GM08714 (cell line): ENCODE measurements around the gene CBX2.

Source experiments
- H3K4me3 ChIP-seq: fragments of 200-500 bp; sonication (Bioruptor generic); 2 replicates; pipeline ENCODE4 v1.5.1; 2014; ENCODE audit warnings: mild to moderate bottlenecking, low read length, inconsistent platforms
- ZNF274 ChIP-seq: IDR thresholded peaks from 2 replicates; pipeline ENCODE4 v1.6.1; 2012; ENCODE audit warnings: mild to moderate bottlenecking, low read depth, low read length

CBX2 gene

GRCh38 chr17:79802039-79802735 lies 24.2 kb downstream of the CBX2 start:
- no peak for TF ChIP-seq ZNF274
- H3K4me3 ChIP-seq = no peak overlapping the region

GRCh38 chr17:79802736-79803420 lies 24.9 kb downstream of the CBX2 start:
- TF ChIP-seq ZNF274 = no peak
- H3K4me3 ChIP-seq = no peak overlapping the region

- TF ChIP-seq ZNF274 = no peak
- H3K4me3 ChIP-seq = no peak overlapping the region
Measured at GRCh38 chr17:79803421-79803996, 25.6 kb downstream of the CBX2 start.

GRCh38 chr17:79803997-79804855 lies 26.3 kb downstream of the CBX2 start:
- peak overlapping the region; percentile 29; the same call in 1 of the 2 replicates for H3K4me3 ChIP-seq
- TF ChIP-seq ZNF274 = no peak

- no peak for TF ChIP-seq ZNF274
- H3K4me3 ChIP-seq = no peak overlapping the region
Measured at GRCh38 chr17:79804856-79805696, 27.1 kb downstream of the CBX2 start.

GRCh38 chr17:79806446-79806760 lies 28.5 kb downstream of the CBX2 start:
- no peak for TF ChIP-seq ZNF274
- no peak overlapping the region for H3K4me3 ChIP-seq

DNA sequence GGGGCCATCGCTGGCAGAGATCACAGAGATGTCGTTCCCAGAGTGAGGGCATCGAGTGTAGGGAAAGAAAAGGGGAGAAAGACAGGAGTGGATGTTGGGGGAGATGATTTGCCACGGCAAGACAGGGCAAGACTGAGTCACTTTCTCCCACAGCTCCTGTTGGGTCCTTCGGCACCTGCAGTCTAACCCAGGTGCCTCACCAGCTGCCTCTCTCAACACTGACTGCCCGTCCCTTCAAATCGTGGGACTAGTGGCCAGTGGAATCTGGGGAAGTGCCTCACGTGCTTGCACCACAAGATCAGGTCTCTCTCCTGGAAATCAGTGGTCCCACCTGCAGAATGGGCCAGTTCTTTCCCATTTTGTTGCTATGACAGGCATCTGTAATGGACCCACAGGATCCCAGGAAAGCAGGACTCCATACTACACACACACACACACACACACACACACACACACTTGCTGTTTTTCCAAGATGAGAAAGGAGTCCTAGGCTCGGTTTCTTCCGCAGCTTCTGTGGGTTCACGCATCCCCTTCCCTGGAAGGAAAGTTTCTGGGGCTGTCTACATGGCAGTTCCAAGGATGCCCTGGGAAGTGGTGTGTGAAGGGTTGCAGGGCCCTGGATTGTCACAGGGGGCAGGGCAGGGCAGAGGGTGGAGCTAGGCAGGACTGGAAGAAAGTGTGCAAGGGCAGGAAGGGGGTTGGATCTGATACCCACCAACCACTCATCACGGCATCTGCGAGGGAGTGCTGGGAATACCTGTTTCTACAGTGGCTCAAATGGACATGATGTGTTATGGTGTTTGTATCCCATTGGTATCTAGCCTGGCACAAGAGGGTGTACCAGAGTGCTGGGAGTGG lies 29.1 kb downstream of the CBX2 start:
- no peak for TF ChIP-seq ZNF274
- no peak overlapping the region for H3K4me3 ChIP-seq

GRCh38 chr17:79808763-79809529 lies 31.0 kb downstream of the CBX2 start:
- no peak for TF ChIP-seq ZNF274
- H3K4me3 ChIP-seq = no peak overlapping the region

GRCh38 chr17:79809530-79810129 lies 31.7 kb downstream of the CBX2 start:
- no peak for TF ChIP-seq ZNF274

DNA sequence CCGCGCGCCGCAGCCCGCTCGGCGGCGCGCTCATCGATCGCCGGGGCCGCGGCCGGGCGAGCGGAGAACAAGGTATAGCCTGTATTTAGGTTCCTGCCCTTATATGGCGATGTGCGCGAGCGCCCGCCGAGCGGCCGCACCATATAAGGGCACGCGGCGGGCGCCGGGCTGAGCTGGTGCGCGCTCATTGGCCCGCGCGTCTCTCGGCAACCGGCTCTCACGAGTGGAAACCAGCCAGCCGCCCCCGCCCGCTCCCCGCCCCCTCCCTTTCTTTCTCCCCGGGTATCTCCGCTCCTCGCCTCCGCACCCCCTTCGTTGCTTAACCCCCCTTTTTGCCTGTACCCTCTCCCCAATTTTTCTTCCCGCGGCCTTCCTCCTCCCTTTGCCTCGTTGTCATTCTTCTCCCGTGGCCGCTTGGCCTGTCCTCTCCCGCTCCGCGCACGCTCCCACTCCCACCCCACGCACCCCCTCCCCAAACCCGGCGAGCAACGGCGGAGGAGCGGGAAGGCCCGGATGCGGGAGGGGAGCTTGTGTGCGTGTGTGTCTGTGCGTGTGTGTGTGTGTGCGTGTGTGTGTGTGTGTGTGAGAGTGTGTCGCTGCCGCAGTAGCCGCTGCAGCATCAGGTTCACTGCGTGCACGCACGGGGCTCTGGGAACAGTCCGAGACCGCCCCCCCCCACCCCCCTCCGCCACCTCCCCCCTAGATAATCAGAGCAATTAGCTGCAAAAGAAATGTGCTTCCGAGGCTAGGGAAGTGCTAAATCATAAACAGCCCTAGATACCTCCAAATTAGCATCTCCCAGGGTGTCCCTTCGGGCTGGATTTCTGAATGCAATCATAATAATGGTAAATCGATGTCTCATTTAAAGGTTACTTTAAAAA lies 32.4 kb downstream of the CBX2 start:
- TF ChIP-seq ZNF274 = no peak
- peak overlapping the region; percentile 5; the same call in 1 of the 2 replicates for H3K4me3 ChIP-seq

More at GRCh38 chr17:79809530-79810129, 31.7 kb downstream of the CBX2 start:
- H3K4me3 ChIP-seq = no peak overlapping the region
